ENCODE results near the gene ABHD14A.

- TF ChIP-seq CTCF (IDR thresholded peaks at IDR 0.05) (no peak), EP300 (IDR thresholded peaks at IDR 0.05) (no peak)
These were observed 8.9 kb downstream of the ABHD14A start for GRCh38 chr3:51983578-51984268.

Data from tibial nerve (tissue), 4 donors.